ENCODE data around the gene JAML. TPM values are rescaled to one million over a fixed set of nuclear protein-coding genes. Genes with fewer than 3 reads are reported as not detected.

The JAML gene
- total and polyA plus RNA-seq, 2 experiments from 2014 or later, result 0.56 to 1.0 TPM

DNA sequence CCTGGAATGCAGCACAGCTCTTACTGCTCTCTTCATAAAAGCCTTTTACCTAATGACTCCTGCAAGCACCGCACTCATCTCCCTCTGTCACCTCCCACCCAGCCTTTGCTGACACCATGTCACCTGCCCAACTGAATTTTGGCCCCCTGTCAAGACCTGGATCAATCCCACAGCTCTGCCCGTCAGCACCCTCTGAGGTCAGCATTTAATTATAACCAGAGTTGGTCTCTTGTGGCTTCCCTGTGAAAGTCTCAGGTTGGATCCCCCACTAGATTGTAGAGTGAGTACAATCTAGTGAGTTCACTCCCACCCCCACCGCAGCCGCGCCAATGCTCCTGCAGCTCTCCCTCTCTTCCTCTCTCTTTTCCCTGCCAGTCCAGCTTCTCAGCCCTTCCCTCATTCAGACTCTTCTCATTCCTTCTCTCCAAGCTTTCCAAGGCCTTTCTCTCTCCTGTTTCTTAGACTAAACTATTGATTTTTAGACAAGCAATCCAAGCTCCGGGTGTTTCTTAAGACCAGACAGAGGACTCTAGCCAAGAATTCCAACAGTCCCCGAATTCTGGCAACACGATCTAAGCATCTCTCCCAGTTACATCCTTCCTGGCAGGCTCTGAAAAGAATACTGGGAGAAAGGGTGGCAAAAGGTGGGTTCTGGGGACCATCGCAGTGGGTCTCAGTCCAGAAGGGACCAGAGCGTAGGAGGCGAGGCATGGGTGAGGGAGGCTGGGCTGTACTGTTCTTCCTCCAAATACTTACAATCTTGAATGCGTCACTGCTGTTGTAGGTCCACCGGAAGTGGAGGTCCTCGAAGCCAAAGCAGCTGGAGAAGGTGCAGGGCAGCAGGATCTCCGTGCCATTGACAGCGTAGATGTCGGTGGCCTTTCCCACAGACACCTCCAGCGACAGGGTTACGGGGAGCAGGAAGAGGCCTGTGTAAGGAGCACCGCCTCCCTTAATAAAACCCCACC, 80.2 kb downstream of the JAML start:
- no peaks in the 10 kb centered on the region for H3K79me2 ChIP-seq (replicated peaks; ENCODE audit: insufficient read depth)
- H3K4me2 ChIP-seq, result no peak overlapping the region
- no peak overlapping the region for H3K27ac ChIP-seq (ENCODE audit: low read depth)
- Mint-ChIP-seq H3K27ac (no peak overlapping the region), H3K4me1 (peaks cover 31% of the 10 kb centered on the region), H3K27me3 (ENCODE audit: insufficient read depth, low read depth, poor library complexity) (peaks cover 30% of the 10 kb centered on the region), H3K4me3 (peak overlapping the region; percentile 0; the same call in 1 of the 3 replicates), H3K36me3 (ENCODE audit: low read depth) (no peaks in the 10 kb centered on the region), H3K9me3 (no peaks in the 10 kb centered on the region)
- no peak for DNase-seq (ENCODE audit: low spot score)
- peaks cover 65% of the 10 kb centered on the region for H3K27me3 ChIP-seq (ENCODE audit: insufficient read depth)
- H3K4me1 ChIP-seq (ENCODE audit: insufficient read depth), result peaks cover 28% of the 10 kb centered on the region; the same call in 1 of the 2 replicates
- H3F3A ChIP-seq (replicated peaks; ENCODE audit: low read depth), result no peaks in the 10 kb centered on the region
- H3K36me3 ChIP-seq (ENCODE audit: insufficient read depth), result no peaks in the 10 kb centered on the region
- no peaks in the 10 kb centered on the region for H3K9me2 ChIP-seq (ENCODE audit: insufficient read depth)
- H4K20me1 ChIP-seq (replicated peaks; ENCODE audit: insufficient read depth), result 0 out of 2 replicates have a peak, but pooled peaks cover 3% of the 10 kb centered on the region
- TF ChIP-seq ZNF114 (CRISPR knock-in tag; IDR thresholded peaks at IDR 0.05), result no peak
- no peak for TF ChIP-seq JUNB (IDR thresholded peaks at IDR 0.05; ENCODE audit: unreplicated experiment)
- no peak for TF ChIP-seq CREB1 (CRISPR knock-in tag; IDR thresholded peaks at IDR 0.05; ENCODE audit: low read depth)
- TF ChIP-seq STAT1 (IDR thresholded peaks at IDR 0.05; ENCODE audit: unreplicated experiment), result no peak
- TF ChIP-seq ZNF331 (CRISPR knock-in tag; IDR thresholded peaks at IDR 0.05; ENCODE audit: low read depth), result no peak
- no peak overlapping the region for H2AFZ ChIP-seq
- H3K4me3 ChIP-seq, result no peak overlapping the region
- ATAC-seq, result no peak

Small RNA genes within 50 kb of the gene (small RNA-seq; reads per million reads assigned to genes)
- gene HSPE1P18 (ENCODE audit: low replicate concordance), result not detected

Other genes with a start within 250 kb of the JAML start
- 0.10 and 0.23 TPM in 2 replicates for gene IL10RA, start 238.6 kb downstream of the JAML start, total RNA-seq (2014; rRNA removed; shearing (Covaris generic))
- gene IL10RA, start 238.6 kb downstream of the JAML start, polyA plus RNA-seq (2016; fragmentation: Nextera tagmentation; extraction: Ambion mirVana), result not detected in 2 replicates
- gene TMPRSS4, start 147.9 kb downstream of the JAML start, total RNA-seq (2014; rRNA removed; shearing (Covaris generic)), result 0.04 and 0.10 TPM in 2 replicates
- 0.35 and 0.58 TPM in 2 replicates for gene TMPRSS4, start 147.9 kb downstream of the JAML start, polyA plus RNA-seq (2016; fragmentation: Nextera tagmentation; extraction: Ambion mirVana)
- not detected in 2 replicates for gene SMIM35, start 138.0 kb downstream of the JAML start, total RNA-seq (2014; rRNA removed; shearing (Covaris generic))
- not detected in 2 replicates for gene SMIM35, start 138.0 kb downstream of the JAML start, polyA plus RNA-seq (2016; fragmentation: Nextera tagmentation; extraction: Ambion mirVana)
- 1.7 and 3.0 TPM in 2 replicates for gene SCN4B, start 72.2 kb downstream of the JAML start, total RNA-seq (2014; rRNA removed; shearing (Covaris generic))
- gene SCN4B, start 72.2 kb downstream of the JAML start, polyA plus RNA-seq (2016; fragmentation: Nextera tagmentation; extraction: Ambion mirVana), result 0.16 and 0.45 TPM in 2 replicates
- gene SCN2B, start 48.4 kb downstream of the JAML start, total RNA-seq (2014; rRNA removed; shearing (Covaris generic)), result 0.03 and 0.04 TPM in 2 replicates
- gene SCN2B, start 48.4 kb downstream of the JAML start, polyA plus RNA-seq (2016; fragmentation: Nextera tagmentation; extraction: Ambion mirVana), result 0.09 TPM in 1 of 2 replicates, not detected in the other
- gene MPZL3, start 27.4 kb upstream of the JAML start, total RNA-seq (2014; rRNA removed; shearing (Covaris generic)), result 2.9 and 5.7 TPM in 2 replicates
- 0.92 and 1.3 TPM in 2 replicates for gene MPZL3, start 27.4 kb upstream of the JAML start, polyA plus RNA-seq (2016; fragmentation: Nextera tagmentation; extraction: Ambion mirVana)
- gene MPZL2, start 39.3 kb upstream of the JAML start, total RNA-seq (2014; rRNA removed; shearing (Covaris generic)), result 2.8 and 4.2 TPM in 2 replicates
- 2.1 and 2.6 TPM in 2 replicates for gene MPZL2, start 39.3 kb upstream of the JAML start, polyA plus RNA-seq (2016; fragmentation: Nextera tagmentation; extraction: Ambion mirVana)
- not detected in 2 replicates for gene CD3E, start 79.7 kb upstream of the JAML start, total RNA-seq (2014; rRNA removed; shearing (Covaris generic))
- not detected in 2 replicates for gene CD3E, start 79.7 kb upstream of the JAML start, polyA plus RNA-seq (2016; fragmentation: Nextera tagmentation; extraction: Ambion mirVana)
- gene CD3D, start 117.7 kb upstream of the JAML start, total RNA-seq (2014; rRNA removed; shearing (Covaris generic)), result not detected in 2 replicates
- gene CD3D, start 117.7 kb upstream of the JAML start, polyA plus RNA-seq (2016; fragmentation: Nextera tagmentation; extraction: Ambion mirVana), result not detected in 2 replicates
- gene CD3G, start 119.3 kb upstream of the JAML start, total RNA-seq (2014; rRNA removed; shearing (Covaris generic)), result not detected in 2 replicates
- not detected in 2 replicates for gene CD3G, start 119.3 kb upstream of the JAML start, polyA plus RNA-seq (2016; fragmentation: Nextera tagmentation; extraction: Ambion mirVana)
- gene UBE4A, start 134.6 kb upstream of the JAML start, total RNA-seq (2014; rRNA removed; shearing (Covaris generic)), result 42.2 and 42.8 TPM in 2 replicates
- 9.9 and 11.8 TPM in 2 replicates for gene UBE4A, start 134.6 kb upstream of the JAML start, polyA plus RNA-seq (2016; fragmentation: Nextera tagmentation; extraction: Ambion mirVana)
- gene ATP5MG, start 176.6 kb upstream of the JAML start, total RNA-seq (2014; rRNA removed; shearing (Covaris generic)), result 41.7 and 50.1 TPM in 2 replicates
- 987 and 1,075 TPM in 2 replicates for gene ATP5MG, start 176.6 kb upstream of the JAML start, polyA plus RNA-seq (2016; fragmentation: Nextera tagmentation; extraction: Ambion mirVana)
- 66.6 and 72.2 TPM in 2 replicates for gene KMT2A, start 211.5 kb upstream of the JAML start, total RNA-seq (2014; rRNA removed; shearing (Covaris generic))
- gene KMT2A, start 211.5 kb upstream of the JAML start, polyA plus RNA-seq (2016; fragmentation: Nextera tagmentation; extraction: Ambion mirVana), result 29.0 and 34.3 TPM in 2 replicates